CD14-positive monocyte (primary cell): Measurements from ENCODE around the gene CASP9. TPM values are rescaled to one million over a fixed set of nuclear protein-coding genes. Genes with fewer than 3 reads are reported as not detected.

Experiments used
- DNase-seq, 3 donors: peaks; one replicate each; pipeline ENCODE4 v3.0.0-alpha.2; 2011 to 2022
- H2AFZ ChIP-seq: 2 replicates; pipeline ENCODE4 v1.6.0; 2012; ENCODE audit warnings: mild to moderate bottlenecking, low read depth, low read length, inconsistent platforms; ENCODE audit not compliant: insufficient read depth, poor library complexity, severe bottlenecking
- H3K27ac ChIP-seq, 2 donors: 1 replicate in 1 of 2; 2 replicates in 1 of 2; pipeline ENCODE4 v1.5.1; 2012 to 2013; ENCODE audit warnings: low read length in 2 of 2, control low read depth in 1 of 2, inconsistent platforms in 1 of 2, low read depth in 1 of 2, mild to moderate bottlenecking in 1 of 2
- H3K27me3 ChIP-seq, 2 donors: one replicate each; pipeline versions ENCODE4 v1.6.0 to v1.6.1; 2011 to 2013; ENCODE audit warnings: low read length in 2 of 2; ENCODE audit not compliant: control insufficient read depth in 2 of 2, insufficient read depth in 2 of 2
- H3K36me3 ChIP-seq, 2 donors: replicated peaks in 1 of 2; 1 replicate in 1 of 2; 2 replicates in 1 of 2; pipeline versions ENCODE4 v1.5.1 to v1.6.1; 2012 to 2013; ENCODE audit warnings: low read length in 2 of 2, control low read depth in 1 of 2, inconsistent platforms in 1 of 2, mild to moderate bottlenecking in 1 of 2; ENCODE audit not compliant: insufficient read depth in 2 of 2, control insufficient read depth in 1 of 2
- H3K4me1 ChIP-seq, 2 donors: 1 replicate in 1 of 2; 2 replicates in 1 of 2; pipeline versions ENCODE4 v1.5.1 to v1.6.1; 2012 to 2013; ENCODE audit warnings: low read length in 2 of 2, control low read depth in 1 of 2, inconsistent platforms in 1 of 2, mild to moderate bottlenecking in 1 of 2, moderate library complexity in 1 of 2; ENCODE audit not compliant: insufficient read depth in 2 of 2, control insufficient read depth in 1 of 2
- H3K4me2 ChIP-seq: replicated peaks from 2 replicates; pipeline ENCODE3; 2012; ENCODE audit warnings: low read length, moderate library complexity, mild to moderate bottlenecking; ENCODE audit not compliant: poor library complexity, severe bottlenecking; ENCODE audit errors: extremely low read depth
- H3K4me3 ChIP-seq, 3 experiments: fragments of 200-600 bp in 1 of 3; sonication (generic) in 1 of 3; replicated peaks in 1 of 3; 1 replicate in 2 of 3; 2 replicates in 1 of 3; pipeline ENCODE4 v1.5.1; 2011 to 2013; ENCODE audit warnings: low read length in 3 of 3, mild to moderate bottlenecking in 3 of 3, control low read depth in 2 of 3, low read depth in 2 of 3, inconsistent platforms in 1 of 3, moderate library complexity in 1 of 3
- H3K79me2 ChIP-seq: 2 replicates; pipeline ENCODE4 v1.6.0; 2012; ENCODE audit warnings: mild to moderate bottlenecking, control low read depth, inconsistent platforms, low read length, moderate library complexity; ENCODE audit not compliant: insufficient read depth
- H3K9ac ChIP-seq: 2 replicates; pipeline ENCODE4 v1.6.0; 2017; ENCODE audit warnings: low read length, mild to moderate bottlenecking; ENCODE audit not compliant: insufficient read depth, poor library complexity, severe bottlenecking
- H3K9me3 ChIP-seq, 2 donors: replicated peaks in 1 of 2; 1 replicate in 1 of 2; 2 replicates in 1 of 2; pipeline versions ENCODE4 v1.5.1 to v1.6.1; 2012 to 2013; ENCODE audit warnings: low read length in 2 of 2, control low read depth in 1 of 2; ENCODE audit not compliant: control insufficient read depth in 1 of 2, insufficient read depth in 1 of 2
- H4K20me1 ChIP-seq: 2 replicates; pipeline ENCODE4 v1.6.0; 2012; ENCODE audit warnings: mild to moderate bottlenecking, low read length, control low read depth, moderate library complexity; ENCODE audit not compliant: insufficient read depth
- H3K27ac Mint-ChIP-seq, 7 donors: one replicate each; pipeline ENCODE4 v1.8.0; 2020; ENCODE audit warnings: mild to moderate bottlenecking in 7 of 7, mixed read lengths in 7 of 7, moderate library complexity in 6 of 7, inconsistent platforms in 2 of 7
- H3K27me3 Mint-ChIP-seq, 3 donors: one replicate each; pipeline ENCODE4 v1.8.0; 2021 to 2022; ENCODE audit warnings: low read depth in 3 of 3, mild to moderate bottlenecking in 3 of 3, mixed read lengths in 3 of 3, moderate library complexity in 3 of 3, inconsistent platforms in 1 of 3
- H3K36me3 Mint-ChIP-seq, 2 donors: one replicate each; pipeline ENCODE4 v1.8.0; 2020; ENCODE audit warnings: mixed read lengths in 2 of 2, inconsistent platforms in 1 of 2, mild to moderate bottlenecking in 1 of 2
- H3K4me1 Mint-ChIP-seq: one replicate; pipeline ENCODE4 v1.8.0; 2020; ENCODE audit warnings: mild to moderate bottlenecking, mixed read lengths
- H3K4me3 Mint-ChIP-seq, 2 donors: one replicate each; pipeline ENCODE4 v1.8.0; 2020; ENCODE audit warnings: mild to moderate bottlenecking in 2 of 2, mixed read lengths in 2 of 2, moderate library complexity in 1 of 2
- H3K9me3 Mint-ChIP-seq, 7 donors: one replicate each; pipeline ENCODE4 v1.8.0; 2020 to 2022; ENCODE audit warnings: mixed read lengths in 7 of 7, mild to moderate bottlenecking in 6 of 7, moderate library complexity in 6 of 7, inconsistent platforms in 2 of 7
- WGBS: methylation state at CpG from one replicate; pipeline ENCODE4 v1.1.5; 2013; ENCODE audit warnings: missing lambda C conversion rate; ENCODE audit not compliant: insufficient coverage; 5-methylcytosine and 5-hydroxymethylcytosine counted together
- intact Hi-C, 2 donors: fragments of 100-400 bp; cut with micrococcal nuclease; formaldehyde crosslinking; loops; one replicate each; pipeline versions ENCODE4 v1.15.0 to v1.15.1; 2023
- polyA plus RNA-seq, 3 donors: library from polyadenylated mRNA; depleted of rRNA in 1 of 3; unstranded in 2 of 3; stranded (reverse) in 1 of 3; fragments of 300-500 nt in 2 of 3; fragments of >200 nt in 1 of 3; fragmentation: Illumina TruSeq in 2 of 3; gene quantifications; 1 replicate in 2 of 3; 2 replicates in 1 of 3; pipeline ENCODE4 v1.2.3, GENCODE V29; 2012 to 2021
- TF ChIP-seq, protein P1 (sequence below): fragments of 200-600 bp; IDR thresholded peaks from one replicate; pipeline ENCODE4 v1.8.0; 2022; ENCODE audit warnings: antibody characterized with exemption, mild to moderate bottlenecking

CASP9 gene
- polyA plus RNA-seq, 3 donors: 15.1 to 21.5 (median 21.0) TPM

DNA sequence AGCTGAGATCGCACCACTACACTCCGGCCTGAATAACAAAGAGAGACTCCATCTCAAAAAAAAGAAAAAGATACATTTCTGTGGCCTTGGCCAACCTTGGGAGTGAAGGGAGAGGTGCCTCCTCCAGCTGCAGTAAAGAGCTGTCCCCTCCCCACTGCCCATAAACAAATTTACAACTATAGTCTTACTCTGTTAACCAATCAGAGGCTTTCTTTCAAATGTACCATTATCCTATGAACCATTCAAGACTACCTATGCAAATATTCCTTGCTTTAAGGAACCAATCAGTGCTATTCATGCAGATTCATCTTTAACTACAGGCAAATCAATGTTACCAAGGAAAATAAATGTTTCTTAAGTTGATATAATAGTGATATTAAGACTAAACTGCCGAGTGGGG is 47.1 kb downstream of the CASP9 start:
- intact Hi-C loops: no loop called here
- H2AFZ ChIP-seq: no peak overlapping the region
- no peak overlapping the region for H3K4me3 Mint-ChIP-seq

DNA sequence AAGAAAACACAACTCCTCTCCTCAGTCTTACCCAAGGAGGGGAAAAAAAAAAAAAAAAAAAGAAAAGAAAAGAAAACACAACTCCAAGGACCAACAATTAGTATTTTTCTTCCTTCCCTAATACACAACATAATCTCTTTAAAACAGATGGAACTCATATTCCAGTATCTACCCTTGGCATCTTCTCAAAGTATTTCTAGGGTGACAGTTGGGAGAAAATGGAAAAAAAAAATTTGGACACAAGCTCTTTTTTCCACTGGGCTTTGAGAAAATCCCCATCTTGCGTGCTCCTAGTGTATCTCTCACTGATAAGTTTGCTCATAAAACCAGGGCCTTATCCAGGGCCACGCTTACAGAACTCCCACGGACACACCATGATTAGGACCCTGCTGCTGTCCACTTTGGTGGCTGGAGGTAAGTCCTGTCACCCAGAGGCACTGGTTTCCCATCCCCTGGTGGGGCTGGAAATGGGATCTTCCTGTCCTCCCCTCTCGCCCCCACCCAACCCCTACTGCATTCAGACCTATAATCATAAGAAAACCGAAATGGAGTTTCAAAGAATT is 48.2 kb downstream of the CASP9 start, which contains the start of gene CELA2B:
CELA2B (plus strand) TSS at position 353 of the 563 bp plus-strand sequence; CDS start at position 375, 22 bp downstream.
- Mint-ChIP-seq H3K9me3 (peaks cover 0 to 4% (median 0%) of the 10 kb centered on the region in 7 donors), H3K36me3 (no peaks in the 10 kb centered on the region), H3K4me3 (no peak within 1 kb of the TSS), H3K27ac (no peak within 1 kb of the TSS), H3K4me1 (peaks cover 2% of the 10 kb centered on the region), H3K27me3 (peaks cover 0 to 5% (median 1%) of the 10 kb centered on the region in 3 donors)
- Histone ChIP-seq H3K27ac (no peak within 1 kb of the TSS), H3K4me2 (no peak within 1 kb of the TSS), H3K4me3 (no peak within 1 kb of the TSS), H2AFZ (no peak within 1 kb of the TSS), H3K79me2 (no peaks in the 10 kb centered on the region), H3K27me3 (no peaks in the 10 kb centered on the region), H3K9ac (no peak within 1 kb of the TSS), H3K9me3 (no peaks in the 10 kb centered on the region), H4K20me1 (no peaks in the 10 kb centered on the region), H3K36me3 (no peaks in the 10 kb centered on the region), H3K4me1 (no peaks in the 10 kb centered on the region)
- intact Hi-C loops: no loop called here
- TF ChIP-seq, protein P1, sequence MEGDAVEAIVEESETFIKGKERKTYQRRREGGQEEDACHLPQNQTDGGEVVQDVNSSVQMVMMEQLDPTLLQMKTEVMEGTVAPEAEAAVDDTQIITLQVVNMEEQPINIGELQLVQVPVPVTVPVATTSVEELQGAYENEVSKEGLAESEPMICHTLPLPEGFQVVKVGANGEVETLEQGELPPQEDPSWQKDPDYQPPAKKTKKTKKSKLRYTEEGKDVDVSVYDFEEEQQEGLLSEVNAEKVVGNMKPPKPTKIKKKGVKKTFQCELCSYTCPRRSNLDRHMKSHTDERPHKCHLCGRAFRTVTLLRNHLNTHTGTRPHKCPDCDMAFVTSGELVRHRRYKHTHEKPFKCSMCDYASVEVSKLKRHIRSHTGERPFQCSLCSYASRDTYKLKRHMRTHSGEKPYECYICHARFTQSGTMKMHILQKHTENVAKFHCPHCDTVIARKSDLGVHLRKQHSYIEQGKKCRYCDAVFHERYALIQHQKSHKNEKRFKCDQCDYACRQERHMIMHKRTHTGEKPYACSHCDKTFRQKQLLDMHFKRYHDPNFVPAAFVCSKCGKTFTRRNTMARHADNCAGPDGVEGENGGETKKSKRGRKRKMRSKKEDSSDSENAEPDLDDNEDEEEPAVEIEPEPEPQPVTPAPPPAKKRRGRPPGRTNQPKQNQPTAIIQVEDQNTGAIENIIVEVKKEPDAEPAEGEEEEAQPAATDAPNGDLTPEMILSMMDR: no peak
- DNase-seq: no peak
- 100% methylated on average over 3 of the region's 5 CpGs for WGBS

More for the DNA sequence above, 47.1 kb downstream of the CASP9 start:
- WGBS: no CpG with 5 or more reads among the region's 3 CpGs
- peaks cover 2% of the 10 kb centered on the region for H3K4me1 Mint-ChIP-seq
- H3K4me3 ChIP-seq: no peak overlapping the region
- H3K4me2 ChIP-seq: no peak overlapping the region
- no peaks in the 10 kb centered on the region for H3K27me3 ChIP-seq
- no peak for DNase-seq
- no peaks in the 10 kb centered on the region for H3K9me3 ChIP-seq
- no peak overlapping the region for H3K9ac ChIP-seq
- H3K4me1 ChIP-seq: no peaks in the 10 kb centered on the region
- TF ChIP-seq, protein P1: no peak
- peaks cover 0 to 5% (median 1%) of the 10 kb centered on the region in 3 donors for H3K27me3 Mint-ChIP-seq
- no peaks in the 10 kb centered on the region for H3K36me3 Mint-ChIP-seq
- H3K36me3 ChIP-seq: no peaks in the 10 kb centered on the region
- no peak overlapping the region for H3K27ac Mint-ChIP-seq
- no peaks in the 10 kb centered on the region for H3K79me2 ChIP-seq
- no peak overlapping the region for H3K27ac ChIP-seq
- H4K20me1 ChIP-seq: no peaks in the 10 kb centered on the region
- peaks cover 0 to 4% (median 0%) of the 10 kb centered on the region in 7 donors for H3K9me3 Mint-ChIP-seq
